NCI-H1694 (cell line): ENCODE results near the gene BSN.
"Not testable (repeated sequence)": the region's sequence is repeated elsewhere in the genome, so short reads cannot be mapped to it uniquely, and the experiment has no call there.

ENCODE experiments used
- DNase-seq: peaks from one replicate; lab custom pipeline; 2025; lab: John Stamatoyannopoulos, UW

Gene BSN

DNA sequence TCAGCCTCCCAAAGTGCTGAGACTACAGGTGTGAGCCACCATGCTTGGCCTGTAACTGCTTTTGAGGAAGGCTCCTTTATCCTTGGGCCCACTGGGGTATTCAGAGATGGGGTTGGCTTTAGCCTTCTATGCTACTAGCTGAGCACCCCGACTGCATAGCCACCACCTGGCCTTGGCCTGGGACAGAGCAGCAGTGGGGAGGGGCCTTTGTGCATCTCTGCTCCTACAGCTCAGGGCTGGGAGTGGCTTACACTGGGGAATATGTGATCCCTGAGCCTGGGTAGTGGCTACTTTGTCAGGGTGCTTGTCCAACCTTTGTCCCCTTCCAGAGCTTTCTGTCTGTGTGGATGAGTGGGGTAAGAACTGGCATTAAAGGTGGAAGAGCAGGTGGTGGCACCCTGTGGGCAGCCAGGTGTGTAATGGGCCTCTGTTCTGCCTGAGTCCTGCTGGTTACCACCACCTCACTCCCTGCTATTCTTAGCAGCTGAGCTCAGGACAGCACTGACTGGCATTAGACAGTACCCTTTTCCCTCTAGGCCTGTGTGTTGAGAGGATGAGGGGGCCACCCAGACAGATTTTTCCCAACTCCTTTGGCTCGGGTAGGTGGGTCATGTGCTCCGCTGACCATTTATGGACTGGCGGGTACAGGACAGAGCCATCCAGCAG lies 141.2 kb downstream of the BSN start:
- DNase-seq = not testable (repeated sequence)

DNA sequence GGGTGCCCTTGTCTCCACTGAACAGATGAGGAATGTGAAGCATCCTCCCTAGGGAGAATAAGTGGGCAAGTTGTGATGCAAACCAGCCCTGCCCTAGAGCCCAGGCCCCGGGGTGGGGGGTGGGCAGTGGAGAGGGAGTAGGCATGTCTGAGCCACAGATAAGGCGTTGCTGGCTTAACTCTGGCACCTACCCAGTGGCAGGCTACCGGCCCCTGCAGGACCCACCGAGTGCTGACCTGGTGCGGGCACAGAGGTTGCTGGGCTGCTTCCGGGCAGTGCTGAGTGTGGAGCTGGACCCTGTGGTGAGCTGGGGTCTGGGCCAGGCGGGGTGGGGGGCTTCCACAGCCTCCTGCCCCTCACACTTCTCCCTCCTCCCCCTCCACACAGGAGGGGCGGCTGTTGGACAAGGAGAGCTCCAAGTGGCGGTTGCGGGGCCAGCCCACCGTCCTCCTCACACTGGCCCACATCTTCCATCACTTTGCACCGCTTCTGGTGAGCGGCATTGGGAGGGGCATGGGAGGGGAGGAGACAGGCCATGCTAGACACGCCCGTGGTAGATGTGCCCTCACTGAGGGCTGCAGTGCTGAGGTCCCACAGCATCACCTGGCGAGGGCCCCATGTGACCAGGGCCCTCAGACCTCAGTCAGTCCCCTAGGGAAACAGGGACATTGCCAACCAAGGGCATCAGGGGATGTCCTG lies 145.2 kb downstream of the BSN start:
- no peak for DNase-seq

DNA sequence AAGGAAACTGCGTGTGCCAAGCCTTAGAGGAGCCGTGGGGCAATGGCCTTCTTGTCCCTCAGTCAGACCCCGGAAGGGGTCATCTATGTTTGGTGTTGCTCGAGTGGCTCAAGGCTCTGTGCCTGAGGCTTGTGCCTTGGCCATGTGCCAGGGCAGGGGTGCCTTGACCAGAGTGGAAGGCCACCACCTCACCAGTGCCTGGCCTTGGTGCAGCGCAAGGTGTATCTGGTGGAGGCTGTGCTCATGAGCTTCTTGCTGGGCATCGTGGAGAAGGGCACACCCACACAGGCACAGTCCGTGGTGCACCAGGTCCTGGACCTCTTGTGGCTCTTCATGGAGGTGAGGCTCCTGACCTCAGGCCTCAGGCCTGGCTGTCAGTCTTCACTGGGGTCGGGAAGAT lies 145.7 kb downstream of the BSN start:
- no peak for DNase-seq

DNA sequence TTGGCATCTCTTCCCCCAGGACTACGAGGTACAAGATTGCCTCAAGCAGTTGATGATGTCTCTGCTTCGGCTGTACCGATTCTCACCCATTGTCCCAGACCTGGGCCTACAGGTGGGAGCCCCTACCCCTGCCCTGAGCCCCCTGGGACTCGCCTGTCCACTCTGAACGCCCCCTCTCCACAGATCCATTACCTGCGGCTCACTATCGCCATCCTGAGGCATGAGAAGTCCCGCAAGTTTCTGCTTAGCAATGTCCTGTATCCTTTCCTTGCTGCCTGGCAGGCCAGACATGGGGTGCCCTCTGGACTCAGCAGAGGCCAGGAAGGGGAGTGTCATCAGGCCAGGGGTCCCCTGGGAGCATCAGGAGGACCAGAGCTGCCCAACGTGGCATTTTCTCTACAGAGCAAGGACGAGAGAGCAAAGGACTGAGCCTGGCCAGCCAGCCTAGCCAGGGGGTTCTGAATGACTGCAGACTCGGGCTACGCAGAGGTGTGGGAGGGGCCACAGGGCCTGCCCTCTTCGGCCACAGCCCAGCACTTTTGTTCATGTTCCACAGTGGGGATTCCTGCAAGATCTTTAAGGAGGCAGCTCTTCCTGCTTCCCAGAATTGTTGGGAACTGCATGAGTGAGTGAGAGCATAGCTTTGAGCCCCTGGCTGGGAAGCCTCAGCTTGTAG lies 146.3 kb downstream of the BSN start:
- DNase-seq = no peak

DNA sequence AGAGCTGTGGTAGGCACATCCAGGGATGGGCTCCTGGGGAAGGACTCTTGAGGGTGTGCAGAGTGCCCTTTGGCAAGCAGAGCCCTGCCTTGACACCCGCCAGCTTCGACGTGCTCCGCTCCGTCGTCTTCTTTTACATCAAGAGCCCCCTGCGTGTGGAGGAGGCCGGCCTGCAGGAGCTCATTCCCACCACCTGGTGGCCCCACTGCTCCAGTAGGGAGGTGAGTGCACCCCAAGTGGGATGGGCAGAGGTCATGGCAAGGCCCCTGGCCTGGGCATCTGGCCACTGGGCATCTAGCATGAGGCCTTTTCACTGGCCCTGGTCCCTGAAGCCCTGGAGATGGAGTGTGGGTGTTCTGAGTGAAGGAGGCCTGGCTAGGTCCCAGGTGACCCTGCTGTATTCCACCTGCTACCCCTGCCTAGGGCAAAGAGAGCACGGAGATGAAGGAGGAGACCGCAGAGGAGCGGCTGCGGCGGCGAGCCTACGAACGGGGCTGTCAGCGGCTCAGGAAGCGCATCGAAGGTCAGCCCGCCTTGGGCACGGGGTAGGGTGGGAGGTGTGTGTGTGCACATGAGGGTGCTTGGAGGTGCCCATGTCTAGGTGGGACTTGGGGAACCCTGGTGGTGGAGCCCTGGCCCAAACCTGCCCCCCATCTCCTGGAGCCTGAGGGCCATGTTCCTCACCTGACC lies 147.3 kb downstream of the BSN start:
- DNase-seq = no peak

DNA sequence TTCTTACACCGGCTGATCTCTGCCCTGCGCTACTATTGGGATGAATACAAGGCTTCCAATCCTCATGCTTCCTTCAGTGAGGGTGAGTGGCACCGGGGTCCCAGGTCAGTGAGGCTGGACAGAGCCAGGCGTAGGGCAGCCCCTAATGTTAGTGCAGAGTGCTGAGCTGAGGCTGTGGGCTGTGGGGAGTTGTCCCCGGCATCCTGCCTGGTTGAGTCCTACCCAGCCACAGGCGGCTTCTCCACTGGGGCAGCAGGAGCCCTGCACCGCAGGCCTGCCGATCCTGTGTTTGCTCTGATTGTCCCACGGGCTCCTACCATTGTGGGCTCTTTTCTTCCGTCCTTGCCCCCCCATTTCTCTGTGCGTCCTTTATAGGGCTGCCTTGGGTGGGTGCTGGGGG lies 148.4 kb downstream of the BSN start:
- DNase-seq = no peak

DNA sequence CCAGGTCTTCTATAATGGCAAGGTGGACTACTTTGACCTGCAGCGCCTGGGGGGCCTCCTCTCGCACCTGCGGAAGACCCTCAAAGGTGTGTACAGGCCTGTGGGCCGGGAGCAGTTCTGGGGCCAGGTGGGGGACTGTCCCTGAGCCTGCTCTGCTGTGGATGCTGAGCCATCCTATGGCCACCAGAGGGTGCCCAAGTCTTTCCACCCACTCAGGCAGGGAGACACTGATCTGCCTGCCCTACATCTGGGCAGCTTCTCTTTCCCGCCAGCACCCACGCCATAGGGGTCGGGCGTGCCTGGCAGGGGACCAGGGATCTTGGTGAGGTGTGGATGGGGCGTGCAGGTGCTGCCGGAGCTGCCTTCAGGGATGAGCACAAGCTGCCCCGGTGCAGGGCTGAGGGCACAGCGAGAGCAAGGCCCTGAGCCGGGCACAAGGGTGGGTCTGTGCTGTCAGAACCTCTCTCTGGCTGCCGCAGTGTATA lies 149.2 kb downstream of the BSN start:
- DNase-seq = peak; percentile 35

DNA sequence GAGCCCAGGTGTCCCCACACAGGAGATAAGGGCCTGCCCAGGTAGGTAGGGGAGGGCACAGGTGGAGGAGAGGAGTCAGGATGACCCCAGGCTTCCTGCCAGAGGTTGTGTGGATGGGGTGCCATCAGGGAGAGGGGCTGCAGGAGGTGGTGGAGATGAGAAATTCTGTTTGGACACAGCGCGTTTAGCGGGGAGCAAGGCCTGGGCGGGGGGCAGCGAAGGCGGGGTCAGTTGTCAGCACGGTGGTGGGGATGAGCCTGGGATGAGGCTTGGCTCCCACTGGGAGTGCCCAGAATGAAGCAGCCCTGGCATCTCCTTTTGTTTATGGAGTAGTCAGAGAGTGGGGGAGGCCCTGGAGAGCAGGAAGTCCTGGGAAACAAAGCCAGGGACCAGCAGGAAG lies 149.7 kb downstream of the BSN start:
- DNase-seq = no peak

DNA sequence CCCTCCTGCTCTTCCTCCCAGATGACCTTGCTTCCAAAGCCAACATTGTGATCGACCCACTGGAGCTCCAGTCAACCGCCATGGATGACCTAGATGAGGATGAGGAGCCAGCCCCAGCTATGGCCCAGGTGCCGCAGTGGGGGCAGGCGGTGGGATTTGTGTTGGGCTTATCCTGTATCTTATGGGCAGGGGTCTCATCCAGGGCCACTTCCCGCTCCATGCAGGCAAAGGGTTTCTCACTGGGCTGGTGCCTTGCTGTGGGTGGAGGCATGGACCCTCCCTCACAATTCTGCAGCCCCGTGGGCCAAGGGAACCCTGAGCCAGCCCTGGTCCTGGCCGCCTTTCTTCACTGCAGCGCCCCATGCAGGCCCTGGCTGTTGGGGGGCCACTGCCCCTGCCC lies 150.4 kb downstream of the BSN start:
- DNase-seq = no peak

DNA sequence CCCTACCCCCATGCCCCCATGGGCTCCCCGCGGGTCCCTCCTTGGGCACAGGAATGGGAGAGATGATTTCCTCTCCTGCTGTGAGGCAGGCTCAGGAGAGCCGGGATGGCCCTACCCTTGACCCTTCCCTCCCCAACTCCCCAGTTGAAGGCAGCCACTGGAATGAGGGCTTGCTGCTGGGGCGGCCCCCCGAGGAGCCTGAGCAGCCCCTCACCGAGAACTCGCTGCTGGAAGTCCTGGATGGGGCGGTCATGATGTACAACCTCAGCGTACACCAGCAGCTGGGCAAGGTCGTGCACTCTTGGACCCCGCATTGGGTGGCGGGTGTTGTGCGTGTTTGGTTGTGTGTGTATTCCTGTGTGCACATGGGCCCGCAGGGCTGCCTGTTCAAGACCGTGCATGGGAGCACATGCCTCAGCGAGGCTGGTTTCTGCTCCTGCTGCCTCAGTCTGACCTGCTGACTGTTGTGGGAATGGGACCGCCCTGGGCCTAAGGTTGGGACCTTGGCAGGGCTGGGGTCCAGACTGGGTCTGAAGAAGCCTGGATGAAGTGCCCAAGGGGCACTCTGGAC lies 151.2 kb downstream of the BSN start:
- no peak for DNase-seq

DNA sequence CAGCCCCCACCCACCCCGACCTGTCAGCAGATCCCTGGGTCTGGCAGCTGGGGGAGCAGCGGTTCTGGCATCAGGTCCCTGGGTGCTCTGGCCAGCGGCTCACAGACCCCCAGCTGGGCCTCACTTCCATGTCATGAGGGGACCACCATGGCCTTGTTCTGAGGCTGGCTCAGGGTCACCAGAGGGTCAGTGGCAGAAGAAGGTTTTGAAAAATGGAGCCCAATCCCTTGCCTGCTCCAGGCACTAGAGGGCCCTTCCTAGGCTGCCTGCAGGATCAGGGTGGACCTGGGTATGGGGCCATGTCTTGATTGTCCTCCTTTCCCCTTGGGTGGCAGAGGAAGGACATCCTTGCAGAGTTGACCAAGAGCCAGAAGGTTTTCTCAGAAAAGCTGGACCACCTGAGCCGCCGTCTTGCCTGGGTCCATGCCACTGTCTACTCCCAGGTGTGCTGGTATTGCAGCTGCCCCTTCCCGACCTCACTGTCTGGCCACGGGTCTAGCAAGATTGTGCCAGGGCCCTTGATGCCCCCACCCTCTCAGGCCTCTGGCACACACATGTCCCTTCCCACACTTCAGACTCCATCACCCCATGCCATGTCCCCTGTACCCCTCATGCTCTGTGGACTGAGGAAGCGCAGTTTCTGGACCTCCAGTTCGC lies 152.3 kb downstream of the BSN start:
- no peak for DNase-seq

DNA sequence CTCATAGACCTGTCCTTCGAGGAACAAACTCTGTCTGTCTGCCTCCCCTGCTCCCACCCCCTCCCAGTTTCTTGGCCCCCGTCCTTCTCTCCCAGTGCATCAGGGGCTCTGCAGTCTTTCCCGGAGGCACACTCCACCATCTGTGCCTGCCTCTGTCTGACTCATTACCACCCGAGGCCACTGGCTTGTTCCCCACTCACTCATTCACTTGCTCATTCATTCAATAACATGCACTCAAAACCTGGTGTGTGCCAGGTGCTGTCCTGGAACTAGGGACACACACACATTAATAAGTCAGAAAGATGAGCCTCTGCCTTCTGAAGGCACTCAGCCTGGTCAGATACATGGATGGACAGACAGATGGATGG lies 152.8 kb downstream of the BSN start:
- peak; percentile 3 for DNase-seq

DNA sequence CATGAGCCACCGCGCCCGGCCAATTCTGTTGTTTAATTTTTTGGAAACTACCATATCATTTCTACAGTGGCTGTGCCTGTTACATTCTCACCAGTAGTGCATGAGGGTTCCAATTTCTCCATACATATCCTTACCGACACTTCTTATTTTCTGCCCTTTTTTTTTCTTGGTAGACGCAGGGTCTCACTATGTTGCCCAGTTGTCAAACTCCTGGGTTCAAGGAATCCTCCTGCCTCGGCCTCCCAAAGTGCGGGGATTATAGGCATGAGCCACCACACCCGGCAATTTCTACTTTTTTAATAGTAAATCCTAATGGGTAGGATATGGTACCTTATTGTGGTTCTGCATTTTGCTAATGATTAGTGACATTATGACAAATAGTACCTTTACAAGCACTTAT lies 155.6 kb downstream of the BSN start:
- DNase-seq = no peak

DNA sequence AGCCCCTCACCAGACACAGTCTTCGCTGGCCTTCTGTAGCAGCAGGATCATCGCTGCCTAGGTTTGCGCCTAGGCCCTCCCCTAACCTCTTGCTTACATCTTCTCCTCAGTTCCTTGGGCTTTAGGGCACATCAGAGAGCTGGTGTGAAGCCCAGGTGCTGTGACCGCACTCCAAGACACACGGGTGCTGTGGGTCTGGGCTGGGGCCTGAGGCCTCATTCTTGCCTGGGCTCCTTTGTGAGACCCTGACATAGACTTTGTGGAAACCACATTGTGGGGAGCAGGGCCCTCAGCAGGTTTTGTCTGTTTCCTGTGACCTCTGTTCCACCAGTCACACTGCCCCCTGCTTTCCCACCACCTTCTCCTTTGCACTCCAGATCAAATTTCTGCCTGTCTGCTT lies 157.2 kb downstream of the BSN start:
- no peak for DNase-seq

DNA sequence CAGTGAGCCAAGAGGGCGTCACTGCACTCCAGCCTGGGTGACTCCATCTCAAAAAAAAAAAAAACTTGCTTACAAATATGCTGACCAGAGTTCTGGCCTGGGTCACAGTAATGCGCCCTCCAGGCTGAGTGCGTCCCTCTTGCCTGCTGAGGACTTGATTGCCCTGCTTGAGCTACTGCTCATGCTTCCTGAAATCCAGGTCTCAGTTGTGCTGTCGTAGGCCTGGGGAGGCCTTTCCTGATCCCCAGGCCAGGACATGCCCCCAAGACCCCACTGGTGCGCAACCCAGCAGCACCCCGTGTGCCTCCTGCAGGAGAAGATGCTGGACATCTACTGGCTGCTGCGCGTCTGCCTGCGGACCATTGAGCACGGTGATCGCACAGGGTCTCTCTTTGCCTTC lies 157.9 kb downstream of the BSN start:
- DNase-seq = no peak

DNA sequence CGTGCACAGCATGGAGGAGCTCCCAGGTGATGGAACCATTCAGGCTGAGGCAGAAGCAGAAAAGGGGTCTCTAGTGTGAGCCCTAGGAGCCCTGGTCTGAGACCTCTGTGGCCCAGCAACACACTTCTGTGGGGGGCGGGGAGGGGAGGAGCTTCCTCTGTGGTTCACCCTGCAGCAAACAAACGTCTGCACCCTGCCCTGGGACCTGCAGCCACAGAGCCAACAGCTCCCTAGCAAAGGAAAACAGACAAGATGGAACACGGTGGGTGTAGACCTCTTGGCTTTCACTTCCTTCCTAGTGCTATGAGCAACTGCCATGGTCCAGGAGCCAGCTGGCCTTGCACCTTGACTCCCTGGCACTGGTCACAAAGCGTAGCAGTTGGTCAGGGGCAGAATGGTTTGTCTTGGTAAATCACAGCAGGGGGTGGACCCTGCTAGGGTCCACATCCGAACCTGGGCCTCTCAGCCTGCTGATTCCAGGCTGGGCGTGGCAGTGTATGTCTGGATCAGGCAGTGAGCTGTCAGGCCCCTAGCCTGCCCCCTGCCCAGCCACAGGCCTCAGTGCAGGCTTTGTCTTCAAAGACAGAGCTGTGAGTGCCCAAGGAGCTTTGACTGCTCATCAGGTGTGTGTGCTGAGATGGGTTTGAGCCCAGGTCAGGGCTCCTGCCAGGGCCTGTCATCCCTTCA lies 158.5 kb downstream of the BSN start:
- no peak for DNase-seq

DNA sequence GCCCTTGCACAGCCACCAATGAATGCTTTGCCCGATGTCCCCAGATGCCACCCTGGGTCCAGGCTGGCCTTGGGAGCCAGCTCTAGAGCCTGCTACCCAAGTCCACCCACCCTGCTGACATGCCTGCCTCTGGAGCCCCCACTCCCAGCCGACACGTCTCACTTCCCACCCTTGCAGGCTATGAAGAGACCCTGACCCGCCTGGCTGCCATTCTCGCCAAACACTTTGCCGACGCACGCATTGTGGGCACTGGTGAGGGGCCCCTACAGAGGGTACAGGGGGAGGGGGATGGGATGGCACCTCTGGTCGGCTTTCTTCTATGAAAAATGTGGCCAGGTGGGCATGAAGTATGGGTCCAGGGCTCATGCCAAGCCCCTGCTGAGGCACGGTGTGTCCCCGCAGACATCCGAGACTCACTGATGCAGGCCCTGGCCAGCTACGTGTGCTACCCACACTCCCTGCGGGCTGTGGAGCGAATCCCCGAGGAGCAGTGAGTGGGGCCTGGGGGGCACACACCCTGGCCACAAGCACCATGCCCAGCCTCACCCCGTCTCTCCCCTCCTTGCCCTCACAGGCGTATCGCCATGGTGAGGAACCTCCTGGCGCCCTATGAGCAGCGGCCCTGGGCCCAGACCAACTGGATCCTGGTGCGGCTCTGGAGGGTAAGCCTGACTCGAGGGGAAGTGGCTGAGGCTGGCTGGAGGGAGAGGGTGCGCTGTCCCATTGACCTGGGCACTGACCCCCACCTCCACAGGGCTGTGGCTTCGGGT lies 159.2 kb downstream of the BSN start:
- no peak for DNase-seq

DNA sequence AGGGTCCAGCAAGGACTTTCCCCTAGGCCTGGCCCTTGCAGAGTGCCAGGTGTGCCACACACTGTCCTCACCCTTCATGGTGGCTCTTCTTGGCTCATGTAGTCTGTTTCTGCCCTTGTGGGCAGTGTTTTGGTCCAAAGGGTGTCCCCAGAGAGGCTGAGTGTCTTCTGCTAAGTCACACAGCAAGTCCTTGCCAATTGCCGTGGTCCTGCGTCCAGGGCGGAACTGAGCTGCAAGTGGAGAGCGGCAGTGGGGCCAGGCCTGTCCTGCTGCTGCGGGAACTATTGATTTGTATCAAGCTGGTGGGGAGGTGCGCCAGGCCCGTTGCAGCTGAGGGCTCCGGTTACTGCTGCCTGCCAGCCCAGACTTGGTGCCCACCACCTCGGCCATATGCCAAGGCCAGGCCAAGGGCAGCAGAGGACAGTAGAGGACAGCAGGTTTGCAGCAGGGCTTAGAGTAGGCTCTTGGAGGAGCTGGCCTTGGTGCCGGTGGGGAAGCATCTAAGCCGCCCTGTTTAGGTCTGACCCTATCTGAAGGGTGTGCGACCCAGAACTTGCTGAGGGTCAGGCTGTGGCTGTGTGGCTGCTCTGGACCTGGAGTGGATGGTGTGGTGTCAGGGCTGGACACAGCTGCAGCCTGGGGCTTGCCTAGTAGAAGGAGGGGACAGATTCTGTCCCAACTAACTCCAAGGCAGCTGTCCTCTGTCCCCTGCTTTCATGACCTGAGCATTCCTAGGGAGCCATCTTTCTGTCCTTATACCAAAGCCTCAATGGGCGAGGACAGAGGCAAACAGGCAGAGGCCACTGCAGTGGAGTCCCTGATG lies 160.7 kb downstream of the BSN start:
- no peak for DNase-seq

DNA sequence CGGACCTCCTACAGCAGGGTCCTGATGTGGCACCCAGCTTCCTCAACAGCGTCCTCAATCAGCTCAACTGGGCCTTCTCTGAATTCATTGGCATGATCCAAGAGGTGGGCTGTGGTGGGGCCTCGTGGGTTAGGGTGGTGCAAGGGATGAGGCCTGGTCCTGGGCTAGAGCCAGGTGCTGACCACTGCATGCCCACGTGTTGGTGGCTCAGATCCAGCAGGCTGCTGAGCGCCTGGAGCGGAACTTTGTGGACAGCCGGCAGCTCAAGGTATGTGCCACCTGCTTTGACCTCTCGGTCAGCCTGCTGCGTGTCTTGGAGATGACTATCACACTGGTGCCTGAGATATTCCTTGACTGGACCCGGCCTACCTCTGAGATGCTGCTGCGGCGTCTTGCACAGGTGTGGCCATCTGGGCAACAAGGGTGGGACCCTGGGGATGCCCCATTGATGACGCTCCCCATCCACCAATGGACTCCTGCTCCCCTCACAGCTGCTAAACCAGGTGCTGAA lies 161.4 kb downstream of the BSN start:
- no peak for DNase-seq
